CD4-positive, alpha-beta T cell (primary cell): ENCODE data around the gene SLC5A9. TPM values are rescaled to one million over a fixed set of nuclear protein-coding genes. Genes with fewer than 3 reads are reported as not detected.

Experiments used
- ATAC-seq: fragments of 200-7000 bp; cut with Tn5 transposase; one replicate; pipeline ENCODE4 v1.10.0; 2022; ENCODE audit warnings: mild to moderate bottlenecking; ENCODE audit not compliant: poor library complexity
- CTCF ChIA-PET: fragments of 350-600 bp; sonication (Branson Sonifier 250); formaldehyde crosslinking; loops from one replicate; lab custom pipeline; 2021; ENCODE audit warnings: antibody characterized with exemption, inconsistent platforms; lab: Charles Lee
- POLR2A ChIA-PET: fragments of 350-600 bp; sonication (Branson Sonifier 250); formaldehyde crosslinking; loops from one replicate; lab custom pipeline; 2021; ENCODE audit warnings: antibody characterized with exemption, inconsistent platforms; lab: Charles Lee
- DNase-seq, 14 experiments: peaks; one replicate each; pipeline ENCODE4 v3.0.0-alpha.2; 2013 to 2020; ENCODE audit warnings: mixed read lengths in 2 of 14
- H3K27ac ChIP-seq, 2 donors: one replicate each; pipeline versions ENCODE4 v1.5.1 to v1.7.0; 2013; ENCODE audit warnings: low read length in 2 of 2, low read depth in 1 of 2, mild to moderate bottlenecking in 1 of 2
- H3K27me3 ChIP-seq, 2 experiments: 1 replicate in 1 of 2; 2 replicates in 1 of 2; pipeline versions ENCODE4 v1.6.1 to v1.7.0; 2013; ENCODE audit warnings: low read length in 2 of 2, control low read depth in 1 of 2, mild to moderate bottlenecking in 1 of 2, moderate library complexity in 1 of 2; ENCODE audit not compliant: insufficient read depth in 2 of 2, control insufficient read depth in 1 of 2
- H3K36me3 ChIP-seq: one replicate; pipeline ENCODE4 v1.6.1; 2013; ENCODE audit warnings: low read length, control low read depth; ENCODE audit not compliant: insufficient read depth
- H3K4me1 ChIP-seq: one replicate; pipeline ENCODE4 v1.6.1; 2013; ENCODE audit warnings: low read length, control low read depth; ENCODE audit not compliant: insufficient read depth
- H3K4me3 ChIP-seq: one replicate; pipeline ENCODE4 v1.5.1; 2013; ENCODE audit warnings: mild to moderate bottlenecking, low read length, moderate library complexity
- H3K9me3 ChIP-seq, 2 experiments: 1 replicate in 1 of 2; 2 replicates in 1 of 2; pipeline versions ENCODE4 v1.6.1 to v1.7.0; 2013; ENCODE audit warnings: low read length in 2 of 2, mild to moderate bottlenecking in 2 of 2, control low read depth in 1 of 2, moderate library complexity in 1 of 2; ENCODE audit not compliant: control insufficient read depth in 1 of 2, insufficient read depth in 1 of 2
- H3K27ac Mint-ChIP-seq: one replicate; pipeline ENCODE4 v1.8.0; 2020; ENCODE audit warnings: mixed read lengths
- H3K27me3 Mint-ChIP-seq: one replicate; pipeline ENCODE4 v1.8.0; 2021; ENCODE audit warnings: mixed read lengths
- H3K36me3 Mint-ChIP-seq: one replicate; pipeline ENCODE4 v1.8.0; 2021; ENCODE audit warnings: low read depth, mixed read lengths
- H3K4me1 Mint-ChIP-seq: one replicate; pipeline ENCODE4 v1.8.0; 2021; ENCODE audit warnings: low read depth, mixed read lengths
- H3K4me3 Mint-ChIP-seq: one replicate; pipeline ENCODE4 v1.8.0; 2020; ENCODE audit warnings: mild to moderate bottlenecking, mixed read lengths
- H3K9me3 Mint-ChIP-seq: one replicate; pipeline ENCODE4 v1.8.0; 2020; ENCODE audit warnings: mixed read lengths
- intact Hi-C, 2 experiments: fragments of 100-400 bp; cut with DNase I in 1 of 2; cut with micrococcal nuclease in 1 of 2; formaldehyde crosslinking; loops; one replicate each; pipeline versions ENCODE4 v1.15.1 to v1.9.0; 2023 to 2025; cut with DNase I, micrococcal nuclease
- total RNA-seq, 174 experiments: library from RNA in 2 of 174; stranded (reverse) in 2 of 174; gene quantifications; one replicate each; pipeline ENCODE4 v1.2.3 and lab custom pipeline; 2021 to 2026
- TF ChIP-seq, protein P1 (sequence below): fragments of 200-600 bp; IDR thresholded peaks from one replicate; pipeline ENCODE4 v1.8.0; 2022; ENCODE audit warnings: antibody characterized with exemption, mild to moderate bottlenecking

Gene SLC5A9
- total RNA-seq, 2 experiments from 2014 or later = not detected

DNA sequence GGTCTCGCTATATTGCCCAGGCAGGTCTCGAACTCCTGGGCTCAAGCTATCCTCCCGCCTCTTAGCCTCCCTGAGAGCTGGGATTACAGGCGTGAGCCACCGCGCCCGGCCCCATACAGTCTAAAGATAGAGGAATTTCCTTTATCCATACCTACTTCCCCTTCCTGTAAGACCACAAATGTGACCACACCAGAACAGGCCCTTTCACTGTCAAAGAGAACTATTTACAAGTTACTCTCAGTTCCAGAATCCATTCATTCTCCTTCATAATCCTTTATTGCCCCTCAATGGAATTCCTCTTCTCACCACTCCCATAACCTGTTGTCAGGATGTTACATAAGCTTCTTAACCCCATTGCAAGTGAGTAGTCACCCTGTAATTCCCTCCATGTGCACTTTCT lies 26.3 kb upstream of the SLC5A9 start:
- ATAC-seq (no peak), DNase-seq (peak in 1 of 14 experiments; percentile 12)
- Histone ChIP-seq H3K36me3 (no peaks in the 10 kb centered on the region), H3K9me3 (no peaks in the 10 kb centered on the region), H3K4me1 (no peaks in the 10 kb centered on the region), H3K4me3 (no peak overlapping the region), H3K27me3 (no peaks in the 10 kb centered on the region), H3K27ac (no peak overlapping the region)
- Mint-ChIP-seq H3K27ac (no peak overlapping the region), H3K9me3 (no peaks in the 10 kb centered on the region), H3K4me1 (no peaks in the 10 kb centered on the region), H3K4me3 (no peak overlapping the region), H3K36me3 (no peaks in the 10 kb centered on the region), H3K27me3 (peaks cover 16% of the 10 kb centered on the region)
- POLR2A ChIA-PET = no interaction called here
- intact Hi-C loops = no loop called here
- CTCF ChIA-PET = no interaction called here
- TF ChIP-seq, protein P1, sequence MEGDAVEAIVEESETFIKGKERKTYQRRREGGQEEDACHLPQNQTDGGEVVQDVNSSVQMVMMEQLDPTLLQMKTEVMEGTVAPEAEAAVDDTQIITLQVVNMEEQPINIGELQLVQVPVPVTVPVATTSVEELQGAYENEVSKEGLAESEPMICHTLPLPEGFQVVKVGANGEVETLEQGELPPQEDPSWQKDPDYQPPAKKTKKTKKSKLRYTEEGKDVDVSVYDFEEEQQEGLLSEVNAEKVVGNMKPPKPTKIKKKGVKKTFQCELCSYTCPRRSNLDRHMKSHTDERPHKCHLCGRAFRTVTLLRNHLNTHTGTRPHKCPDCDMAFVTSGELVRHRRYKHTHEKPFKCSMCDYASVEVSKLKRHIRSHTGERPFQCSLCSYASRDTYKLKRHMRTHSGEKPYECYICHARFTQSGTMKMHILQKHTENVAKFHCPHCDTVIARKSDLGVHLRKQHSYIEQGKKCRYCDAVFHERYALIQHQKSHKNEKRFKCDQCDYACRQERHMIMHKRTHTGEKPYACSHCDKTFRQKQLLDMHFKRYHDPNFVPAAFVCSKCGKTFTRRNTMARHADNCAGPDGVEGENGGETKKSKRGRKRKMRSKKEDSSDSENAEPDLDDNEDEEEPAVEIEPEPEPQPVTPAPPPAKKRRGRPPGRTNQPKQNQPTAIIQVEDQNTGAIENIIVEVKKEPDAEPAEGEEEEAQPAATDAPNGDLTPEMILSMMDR = no peak

DNA sequence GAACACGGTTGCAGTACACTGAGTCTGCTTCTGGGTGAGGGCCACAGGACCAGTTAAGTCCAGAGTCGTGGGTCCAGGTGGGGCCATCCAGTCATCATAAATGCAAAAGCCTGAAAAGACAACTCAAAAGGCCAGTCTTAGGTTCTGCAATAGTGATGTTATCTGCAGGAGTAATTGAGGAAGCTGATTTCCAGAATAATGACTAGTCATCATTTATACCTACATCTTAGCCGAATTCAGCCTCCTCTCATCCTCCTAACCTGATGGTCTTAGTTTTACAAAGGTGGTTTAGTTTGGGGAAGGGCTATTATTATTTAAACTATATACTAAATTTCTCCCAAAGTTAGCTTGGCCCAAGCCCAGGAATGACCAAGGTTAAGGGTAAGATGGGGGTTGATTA lies 23.5 kb upstream of the SLC5A9 start:
- peaks cover 6% of the 10 kb centered on the region for H3K27me3 Mint-ChIP-seq
- no peaks in the 10 kb centered on the region for H3K4me1 ChIP-seq
- intact Hi-C loops = no loop called here
- CTCF ChIA-PET = no interaction called here
- TF ChIP-seq, protein P1 = no peak
- POLR2A ChIA-PET = no interaction called here
- H3K27me3 ChIP-seq = no peaks in the 10 kb centered on the region
- H3K9me3 ChIP-seq = no peaks in the 10 kb centered on the region
- H3K4me1 Mint-ChIP-seq = no peaks in the 10 kb centered on the region
- H3K9me3 Mint-ChIP-seq = no peaks in the 10 kb centered on the region
- no peak for DNase-seq
- no peak overlapping the region for H3K27ac Mint-ChIP-seq
- H3K36me3 ChIP-seq = no peaks in the 10 kb centered on the region
- H3K27ac ChIP-seq = no peak overlapping the region
- no peak for ATAC-seq
- no peaks in the 10 kb centered on the region for H3K36me3 Mint-ChIP-seq
- no peak overlapping the region for H3K4me3 ChIP-seq
- no peak overlapping the region for H3K4me3 Mint-ChIP-seq

DNA sequence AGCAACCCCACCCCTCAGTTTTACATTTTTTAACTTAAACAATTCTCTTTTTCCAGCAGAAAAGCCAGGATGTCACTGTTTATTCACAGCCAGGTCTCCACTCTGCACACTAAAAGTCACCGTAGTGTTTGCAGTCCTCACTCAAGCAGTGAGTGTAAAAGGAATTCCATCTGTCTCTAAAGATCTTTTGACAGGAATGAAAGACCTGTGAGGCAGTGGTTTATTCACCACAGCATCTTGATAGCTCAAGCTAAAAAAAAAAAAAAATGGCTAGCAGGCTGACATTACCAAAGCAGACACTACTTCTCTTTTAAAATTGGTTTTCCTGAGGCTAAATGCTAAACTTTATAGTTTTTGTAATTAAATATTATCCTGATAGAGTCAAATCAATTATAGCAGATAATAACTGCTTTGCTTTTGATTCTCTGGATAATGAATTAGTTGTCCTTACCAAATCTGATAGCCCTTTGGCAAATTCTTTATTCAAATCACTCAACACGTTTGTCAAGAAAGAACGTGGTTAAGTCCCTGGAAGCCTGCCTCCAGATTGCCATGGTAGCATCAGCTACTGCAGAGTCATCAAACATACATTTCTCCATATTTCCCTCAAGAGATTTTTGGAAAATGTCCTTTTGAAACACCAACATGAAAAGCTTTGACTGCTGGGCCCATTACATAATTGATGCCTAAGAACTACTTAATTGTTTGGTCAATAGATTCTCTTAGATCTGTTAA lies 22.2 kb upstream of the SLC5A9 start:
- H3K36me3 Mint-ChIP-seq = no peaks in the 10 kb centered on the region
- no peak overlapping the region for H3K27ac Mint-ChIP-seq
- no peak overlapping the region for H3K4me3 ChIP-seq
- H3K27me3 Mint-ChIP-seq = peaks cover 5% of the 10 kb centered on the region
- no peaks in the 10 kb centered on the region for H3K4me1 ChIP-seq
- no peaks in the 10 kb centered on the region for H3K36me3 ChIP-seq
- no peak overlapping the region for H3K27ac ChIP-seq
- no peak for ATAC-seq
- H3K9me3 Mint-ChIP-seq = no peaks in the 10 kb centered on the region
- no peaks in the 10 kb centered on the region for H3K27me3 ChIP-seq
- no peaks in the 10 kb centered on the region for H3K9me3 ChIP-seq
- H3K4me1 Mint-ChIP-seq = no peaks in the 10 kb centered on the region
- DNase-seq = no peak
- CTCF ChIA-PET = no interaction called here
- intact Hi-C loops = no loop called here
- H3K4me3 Mint-ChIP-seq = no peak overlapping the region
- POLR2A ChIA-PET = no interaction called here
- TF ChIP-seq, protein P1 = no peak
